ENCODE data around the gene SYT12. TPM values are rescaled to one million over a fixed set of nuclear protein-coding genes. Genes with fewer than 3 reads are reported as not detected.

SYT12 gene
- total RNA-seq, 1 experiment from 2014 or later = 1.9 TPM

GRCh38 chr11:67057205-67057672 is 34.3 kb downstream of the SYT12 start:
- H4K91ac ChIP-seq (ENCODE audit: insufficient read length, low read depth, low read length) = no peak overlapping the region

More at GRCh38 chr11:67057205-67057672, 34.3 kb downstream of the SYT12 start:
- DNase-seq = no peak
- Mint-ChIP-seq H3K4me1 (peaks cover 18 to 34% of the 10 kb centered on the region in 2 experiments), H3K27ac (no peak overlapping the region), H3K4me3 (peak overlapping the region; percentile 59 to 75), H3K9me3 (no peaks in the 10 kb centered on the region), H3K36me3 (ENCODE audit: insufficient read depth in 1 of 3, low read depth in 3 of 3) (no peaks in the 10 kb centered on the region), H3K27me3 (ENCODE audit: low read depth) (no peaks in the 10 kb centered on the region; the same call in 1 of the 2 replicates)
- no peak overlapping the region for H2AFZ ChIP-seq (ENCODE audit: low read length)
- H2AK5ac ChIP-seq (ENCODE audit: insufficient read length, low read length) = no peak overlapping the region
- no peaks in the 10 kb centered on the region; the same call in 1 of the 2 replicates for H3K4me1 ChIP-seq (ENCODE audit: insufficient read depth, low read length)
- no peak overlapping the region for H2BK5ac ChIP-seq (ENCODE audit: insufficient read length, low read length)
- no peaks in the 10 kb centered on the region for H3K79me2 ChIP-seq (ENCODE audit: insufficient read depth, low read length)
- no peak overlapping the region for H3K14ac ChIP-seq (ENCODE audit: insufficient read depth, low read length)
- H3K23me2 ChIP-seq (ENCODE audit: insufficient read length, low read depth, low read length, poor library complexity, severe bottlenecking) = peaks cover 4% of the 10 kb centered on the region
- H3K4ac ChIP-seq (ENCODE audit: low read depth, low read length) = no peak overlapping the region
- H3T11ph ChIP-seq (ENCODE audit: low read length) = no peak overlapping the region
- no CpG with 5 or more reads among the region's 10 CpGs for WGBS (ENCODE audit: extremely low coverage, insufficient read length, low lambda C conversion rate)
- H3K23ac ChIP-seq (ENCODE audit: insufficient read length, low read depth, low read length) = no peak overlapping the region
- no peak overlapping the region for H3K18ac ChIP-seq (ENCODE audit: insufficient read length, low read depth, low read length)
- H4K8ac ChIP-seq (replicated peaks; ENCODE audit: insufficient read length, low read depth, low read length) = no peak overlapping the region
- no peak overlapping the region for H2BK120ac ChIP-seq (ENCODE audit: low read depth, low read length, poor library complexity, severe bottlenecking)
- H3K9me3 ChIP-seq (ENCODE audit: control insufficient read depth, low read depth, low read length) = no peaks in the 10 kb centered on the region
- no peak overlapping the region for H2BK15ac ChIP-seq (ENCODE audit: low read depth, low read length)
- H3K4me2 ChIP-seq (ENCODE audit: insufficient read depth, insufficient read length, low read length) = peak overlapping the region; percentile 64
- H3K9ac ChIP-seq (ENCODE audit: extremely low read depth, insufficient read length, low read length) = no peak overlapping the region
- no peaks in the 10 kb centered on the region for H3K79me1 ChIP-seq (ENCODE audit: insufficient read depth, low read depth, low read length, poor library complexity, severe bottlenecking)
- H2BK20ac ChIP-seq (ENCODE audit: low read depth, low read length, poor library complexity, severe bottlenecking) = no peak overlapping the region
- no peaks in the 10 kb centered on the region for H3K27me3 ChIP-seq (ENCODE audit: insufficient read depth, low read length)
- TF ChIP-seq CTCF (conservative IDR thresholded peaks at IDR 0.05) = no peak
- no peak overlapping the region for H3K27ac ChIP-seq (ENCODE audit: insufficient read length, low read depth, low read length)
- no peak overlapping the region for H3K56ac ChIP-seq (ENCODE audit: insufficient read length, low read depth, low read length)
- H4K5ac ChIP-seq (ENCODE audit: insufficient read length, low read depth, low read length) = no peak overlapping the region
- H4K20me1 ChIP-seq (ENCODE audit: control insufficient read depth, insufficient read depth, insufficient read length) = peaks cover 3% of the 10 kb centered on the region
- H2BK12ac ChIP-seq (ENCODE audit: insufficient read length, low read depth, low read length) = no peak overlapping the region
